Hematopoietic multipotent progenitor cell treated with erythropoietin and hydrocortisone succinate and interleukin-3 and kit ligand, for 8 days (in vitro differentiated cells): ENCODE results near the gene AKNA.
"Not testable (repeated sequence)": the region's sequence is repeated elsewhere in the genome, so short reads cannot be mapped to it uniquely, and the experiment has no call there.

Experiments
- DNase-seq: peaks from one replicate; pipeline ENCODE4 v3.0.0-alpha.2; 2015

The AKNA gene

DNA sequence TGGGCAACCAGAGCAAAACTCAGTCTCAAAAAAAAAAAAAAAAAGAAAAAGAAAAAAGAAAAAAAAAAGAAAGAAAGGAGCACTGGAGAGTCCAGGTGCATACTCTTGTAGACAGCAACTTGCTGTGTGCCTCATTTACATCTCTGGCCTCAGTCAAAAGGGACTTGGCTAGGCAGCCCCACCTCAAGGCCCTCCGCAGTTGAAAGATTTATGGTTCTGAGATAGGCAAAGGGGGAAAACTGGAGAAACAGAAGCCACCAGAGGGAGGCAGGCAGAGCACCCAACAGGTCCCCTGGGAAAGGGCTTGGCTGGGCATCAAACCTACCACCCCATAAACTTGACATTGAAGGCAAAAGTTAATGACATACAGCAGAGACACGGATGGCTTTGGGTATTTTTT is 52.0 kb downstream of the AKNA start:
- no peak for DNase-seq

GRCh38 chr9:114334490-114334889 is 53.3 kb downstream of the AKNA start:
- DNase-seq: no peak

GRCh38 chr9:114333718-114334117 is 54.1 kb downstream of the AKNA start:
- not testable (repeated sequence) for DNase-seq

DNA sequence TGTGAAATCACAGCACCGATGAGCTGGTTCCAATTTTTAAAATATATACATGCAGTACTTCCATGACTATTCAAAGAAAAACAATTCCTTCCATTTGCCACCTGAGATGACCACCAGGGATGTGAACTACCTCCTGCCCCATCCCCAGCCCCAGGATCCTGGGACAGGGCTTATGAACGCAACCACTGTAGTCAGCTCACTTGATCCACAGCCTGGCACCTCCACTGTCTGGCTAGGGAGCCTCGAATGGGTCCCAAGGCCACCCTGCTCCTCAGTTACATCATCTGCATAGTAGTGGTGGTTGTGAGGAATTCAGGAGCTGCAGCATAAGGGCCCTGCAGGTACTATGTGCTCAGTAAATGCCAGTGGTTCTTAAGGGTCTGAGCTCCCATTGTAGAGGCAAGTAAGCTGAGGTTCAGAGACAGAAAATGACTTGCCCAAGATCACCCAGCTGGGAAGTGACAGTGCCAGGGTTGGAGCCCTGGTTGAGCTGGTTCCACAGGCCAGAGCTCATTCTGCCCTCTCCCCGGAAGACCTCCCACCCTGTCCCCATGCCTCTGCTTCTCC is 55.2 kb downstream of the AKNA start:
- not testable (repeated sequence) for DNase-seq

DNA sequence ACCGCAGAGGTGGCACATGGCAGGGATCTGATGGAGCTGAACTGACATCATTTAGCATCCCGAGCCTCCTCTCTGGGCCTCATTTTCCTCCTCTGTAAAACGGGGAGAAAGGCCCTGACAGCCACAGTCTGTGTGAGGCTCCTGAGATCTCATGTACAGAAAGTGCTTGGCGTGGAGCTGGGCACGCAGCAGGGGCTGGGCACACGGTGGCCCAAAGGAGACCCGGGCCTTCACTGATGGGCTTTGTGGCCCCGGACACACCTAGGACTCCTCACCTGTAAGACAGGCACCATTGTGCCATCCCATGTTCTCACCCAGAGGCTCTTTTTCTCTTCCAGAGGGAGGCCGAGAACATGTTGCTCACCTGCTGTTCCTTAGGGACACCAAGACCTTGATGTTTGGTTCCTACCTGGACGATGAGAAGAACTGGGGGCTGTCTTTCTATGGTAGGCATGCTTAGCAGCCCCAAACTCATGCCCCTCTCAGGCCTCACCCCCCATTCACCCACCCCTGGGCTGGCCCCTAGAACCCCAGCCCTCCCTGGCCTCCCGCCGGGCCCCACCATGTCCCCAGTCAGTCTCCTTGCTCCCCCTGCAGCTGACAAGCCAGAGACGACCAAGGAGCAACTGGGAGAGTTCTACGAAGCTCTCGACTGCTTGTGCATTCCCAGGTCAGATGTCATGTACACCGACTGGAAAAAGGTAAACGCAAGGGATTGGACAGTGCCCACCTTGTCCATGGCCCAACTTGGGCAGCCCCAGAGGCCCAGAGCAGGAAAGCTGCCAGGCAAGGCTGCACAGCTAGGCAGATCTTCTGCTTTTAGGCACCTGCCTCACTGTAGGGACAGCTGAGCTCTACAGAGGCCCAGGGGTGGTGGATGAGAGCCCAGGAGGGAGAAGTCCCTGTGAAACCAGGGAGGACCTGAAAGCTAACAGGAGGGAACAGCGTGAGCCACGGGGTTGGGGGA is 56.3 kb downstream of the AKNA start:
- DNase-seq: not testable (repeated sequence)

DNA sequence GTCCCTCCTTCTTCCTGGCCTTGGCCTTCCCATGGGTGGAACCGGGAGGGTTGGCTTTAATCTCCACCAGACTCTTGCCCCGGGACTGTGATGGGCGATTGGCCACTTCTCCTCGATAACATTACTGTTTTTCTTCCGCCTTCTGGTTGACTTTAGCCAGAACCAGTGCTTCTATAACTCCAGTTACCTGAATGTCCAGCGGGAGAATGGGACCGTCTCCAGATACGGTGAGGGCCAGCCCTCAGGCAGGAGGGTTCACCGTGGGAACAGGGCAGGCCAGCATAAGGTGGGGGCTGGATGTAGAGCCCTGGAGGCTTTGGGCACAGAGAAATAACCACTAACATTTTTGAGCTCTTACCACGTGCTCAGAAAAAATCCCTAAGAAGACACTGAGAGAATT is 57.1 kb downstream of the AKNA start:
- DNase-seq: no peak

- DNase-seq: not testable (repeated sequence)
These were observed 58.2 kb downstream of the AKNA start, which contains the start of gene ORM2 for GRCh38 chr9:114329625-114330022. Gene ORM2, plus strand, starts transcription at chr9:114329869. Its CDS starts 36 bp downstream, at chr9:114329905.

- not testable (repeated sequence) for DNase-seq
These were observed 58.7 kb downstream of the AKNA start for GRCh38 chr9:114328937-114329624.

DNA sequence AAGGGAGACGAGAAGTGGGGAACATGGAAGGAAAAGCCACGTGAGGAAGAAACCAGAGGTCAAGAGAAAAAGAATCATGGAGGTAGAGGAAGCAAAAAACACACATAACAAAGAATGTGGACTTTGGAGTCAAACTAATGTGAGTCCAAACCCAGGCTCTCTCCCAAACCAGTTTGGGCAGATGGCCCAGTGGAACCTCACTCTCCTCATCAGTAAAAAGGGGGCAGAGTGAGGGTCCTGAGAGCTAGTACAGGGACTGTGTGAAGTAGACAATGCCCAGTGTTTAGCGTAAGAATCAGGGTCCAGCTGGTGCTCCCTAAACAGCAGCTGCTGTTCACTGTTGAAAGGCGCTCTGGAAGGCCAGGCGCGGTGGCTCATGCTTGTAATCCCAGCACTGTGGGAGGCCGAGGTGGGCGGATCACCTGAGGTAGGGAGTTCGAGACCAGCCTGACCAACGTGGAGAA is 59.4 kb downstream of the AKNA start:
- DNase-seq: not testable (repeated sequence)

- DNase-seq: no peak
These were observed 60.0 kb downstream of the AKNA start for GRCh38 chr9:114327749-114328148.

GRCh38 chr9:114325684-114326254 is 62.0 kb downstream of the AKNA start:
- DNase-seq: not testable (repeated sequence)

GRCh38 chr9:114324965-114325364 is 62.8 kb downstream of the AKNA start:
- not testable (repeated sequence) for DNase-seq

- no peak for DNase-seq
These were observed 63.3 kb downstream of the AKNA start for GRCh38 chr9:114324492-114324891.

- DNase-seq: not testable (repeated sequence)
These were observed 63.9 kb downstream of the AKNA start for GRCh38 chr9:114323849-114324248.

GRCh38 chr9:114322831-114323531 is 64.8 kb downstream of the AKNA start, which contains the start of gene ORM1:
Gene ORM1, plus strand, starts transcription at chr9:114323098. Its CDS starts 36 bp downstream, at chr9:114323134.
- not testable (repeated sequence) for DNase-seq

DNA sequence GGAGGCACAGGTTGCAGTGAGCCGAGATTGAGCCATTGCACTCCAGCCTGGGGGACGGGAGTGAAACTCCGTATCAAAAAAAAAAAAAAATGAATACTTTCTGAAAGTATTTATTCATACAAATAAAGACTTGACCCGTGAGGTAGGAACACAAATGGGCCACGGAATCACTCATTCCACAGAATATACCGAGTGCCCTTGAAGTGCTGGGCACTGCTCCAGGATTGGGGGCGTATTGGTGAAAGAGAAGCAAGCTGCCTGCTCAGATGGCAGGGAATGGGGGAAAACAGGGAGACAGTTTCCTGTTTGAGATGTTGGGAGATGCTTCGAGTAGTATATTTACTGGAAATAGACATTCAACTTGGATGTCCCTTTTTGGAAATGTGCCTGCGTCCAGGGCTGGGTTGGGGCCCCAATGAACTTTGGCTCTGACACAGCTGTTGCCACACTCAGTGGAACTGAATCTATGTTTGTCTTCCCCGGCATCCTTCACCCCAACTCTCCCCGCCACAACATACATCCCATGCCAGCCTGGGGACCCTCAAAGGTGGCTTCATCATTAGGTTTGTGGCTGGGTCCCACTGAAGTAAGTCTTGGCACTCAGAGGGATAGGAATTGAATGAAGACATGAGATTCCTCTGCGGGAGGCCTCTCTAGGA is 65.5 kb downstream of the AKNA start:
- not testable (repeated sequence) for DNase-seq

DNA sequence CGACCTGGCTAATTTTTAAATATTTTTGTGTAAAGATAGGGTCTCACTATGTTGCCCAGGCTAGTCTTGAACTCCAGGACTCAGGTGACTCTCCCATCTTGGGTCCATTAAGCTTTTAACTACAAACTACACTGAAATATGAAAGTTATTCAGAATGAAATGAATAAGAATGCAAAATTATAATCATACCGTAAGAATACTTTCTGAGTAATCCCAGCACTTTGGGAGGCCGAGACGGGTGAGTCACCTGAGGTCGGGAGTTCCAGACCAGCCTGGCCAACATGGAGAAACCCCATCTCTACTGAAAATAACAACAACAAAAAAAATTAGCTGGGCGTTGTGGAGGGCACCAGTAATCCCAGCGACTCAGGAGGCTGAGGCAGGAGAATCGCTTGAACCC is 66.0 kb downstream of the AKNA start:
- DNase-seq: no peak

- DNase-seq: not testable (repeated sequence)
These were observed 67.1 kb downstream of the AKNA start for GRCh38 chr9:114320710-114321109.

GRCh38 chr9:114319147-114319546 is 68.6 kb downstream of the AKNA start:
- no peak for DNase-seq

DNA sequence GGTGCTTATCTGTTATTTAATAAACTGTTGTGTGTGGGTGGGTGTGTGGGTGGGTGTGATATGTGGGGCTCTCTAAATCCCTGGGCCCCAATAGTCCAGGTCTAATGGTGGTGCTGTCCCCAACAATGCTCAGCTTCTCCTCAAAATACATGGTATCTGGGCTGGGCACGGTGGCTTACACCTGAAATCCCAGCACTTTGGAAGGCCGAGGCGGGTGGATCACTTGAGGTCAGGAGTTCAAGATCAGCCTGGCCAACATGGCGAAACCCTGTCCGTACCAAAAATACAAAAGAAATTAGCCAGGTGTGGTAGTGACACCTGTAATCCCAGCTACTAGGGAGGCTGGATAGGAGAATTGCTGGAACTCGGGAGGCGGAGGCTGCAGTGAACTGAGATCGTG is 69.4 kb downstream of the AKNA start:
- no peak for DNase-seq

GRCh38 chr9:114317665-114318357 is 70.0 kb downstream of the AKNA start:
- no peak for DNase-seq
